ENCODE results near the gene NPSR1.
"Not testable (repeated sequence)": the region's sequence is repeated elsewhere in the genome, so short reads cannot be mapped to it uniquely, and the experiment has no call there.

Gene NPSR1

GRCh38 chr7:34875481-34875880 is 217.5 kb downstream of the NPSR1 start:
- H3K27ac Mint-ChIP-seq, result no peak overlapping the region
- H3K9me3 Mint-ChIP-seq, result no peaks in the 10 kb centered on the region
- no peaks in the 10 kb centered on the region for H3K4me1 Mint-ChIP-seq (ENCODE audit: low read depth)
- no peak overlapping the region for H3K4me3 Mint-ChIP-seq
- no peaks in the 10 kb centered on the region for H3K36me3 Mint-ChIP-seq (ENCODE audit: low read depth)
- no peaks in the 10 kb centered on the region for H3K27me3 Mint-ChIP-seq (ENCODE audit: low read depth)

- H3K4me3 Mint-ChIP-seq; H3K27me3 Mint-ChIP-seq (ENCODE audit: low read depth); H3K4me1 Mint-ChIP-seq (ENCODE audit: low read depth); H3K36me3 Mint-ChIP-seq (ENCODE audit: low read depth); H3K27ac Mint-ChIP-seq: not testable (repeated sequence)
- peaks cover 16% of the 10 kb centered on the region for H3K9me3 Mint-ChIP-seq
Observed at GRCh38 chr7:34878944-34879735, 221.1 kb downstream of the NPSR1 start.

GRCh38 chr7:34879871-34880270 is 221.9 kb downstream of the NPSR1 start:
- no peak overlapping the region for H3K4me3 Mint-ChIP-seq

GRCh38 chr7:34883855-34884254 is 225.8 kb downstream of the NPSR1 start:
- H3K27ac Mint-ChIP-seq; H3K36me3 Mint-ChIP-seq (ENCODE audit: low read depth); H3K27me3 Mint-ChIP-seq (ENCODE audit: low read depth); H3K4me3 Mint-ChIP-seq; H3K4me1 Mint-ChIP-seq (ENCODE audit: low read depth): not testable (repeated sequence)
- H3K9me3 Mint-ChIP-seq, result peaks cover 17% of the 10 kb centered on the region

More at GRCh38 chr7:34879871-34880270, 221.9 kb downstream of the NPSR1 start:
- Mint-ChIP-seq H3K4me1 (ENCODE audit: low read depth) (no peaks in the 10 kb centered on the region), H3K27ac (no peak overlapping the region), H3K27me3 (ENCODE audit: low read depth) (no peaks in the 10 kb centered on the region), H3K9me3 (peaks cover 17% of the 10 kb centered on the region), H3K36me3 (ENCODE audit: low read depth) (no peaks in the 10 kb centered on the region)

- Mint-ChIP-seq H3K27me3 (ENCODE audit: low read depth) (no peaks in the 10 kb centered on the region), H3K36me3 (ENCODE audit: low read depth) (no peaks in the 10 kb centered on the region), H3K27ac (no peak overlapping the region), H3K4me1 (ENCODE audit: low read depth) (no peaks in the 10 kb centered on the region), H3K9me3 (peaks cover 12% of the 10 kb centered on the region), H3K4me3 (no peak overlapping the region)
Observed at GRCh38 chr7:34886856-34887255, 228.8 kb downstream of the NPSR1 start.

GRCh38 chr7:34889951-34890350 is 231.9 kb downstream of the NPSR1 start:
- H3K27me3 Mint-ChIP-seq (ENCODE audit: low read depth), result no peaks in the 10 kb centered on the region
- H3K9me3 Mint-ChIP-seq, result peaks cover 6% of the 10 kb centered on the region
- H3K4me1 Mint-ChIP-seq (ENCODE audit: low read depth), result no peaks in the 10 kb centered on the region
- no peak overlapping the region for H3K4me3 Mint-ChIP-seq
- no peaks in the 10 kb centered on the region for H3K36me3 Mint-ChIP-seq (ENCODE audit: low read depth)
- H3K27ac Mint-ChIP-seq, result no peak overlapping the region

- Mint-ChIP-seq H3K36me3 (ENCODE audit: low read depth) (no peaks in the 10 kb centered on the region), H3K9me3 (peaks cover 9% of the 10 kb centered on the region), H3K27me3 (ENCODE audit: low read depth) (no peaks in the 10 kb centered on the region), H3K4me3 (no peak overlapping the region), H3K27ac (no peak overlapping the region), H3K4me1 (ENCODE audit: low read depth) (no peaks in the 10 kb centered on the region)
Observed at GRCh38 chr7:34895202-34895601, 237.2 kb downstream of the NPSR1 start.

Measured in T-helper 1 cell treated with Interleukin-12 subunit alpha and Interleukin-12 subunit beta and Interleukin-4 antibody, amounts not matched to agents 30 μg/mL and 1 μg/mL, for 36 hours (primary cell).